Body of pancreas (tissue), 4 donors: Measurements from ENCODE around the gene GALNT9.

ENCODE experiments used
- CTCF ChIP-seq, 7 experiments: fragments of 450-650 bp in 4 of 7; fragments of 200-600 bp in 3 of 7; sonication (generic) in 3 of 7; IDR thresholded peaks; one replicate each; pipeline ENCODE4 v1.5.1; 2016 to 2019; ENCODE audit warnings: antibody characterized with exemption in 7 of 7
- POLR2A ChIP-seq, 3 donors: fragments of 450-650 bp; IDR thresholded peaks; one replicate each; pipeline ENCODE4 v1.6.1; 2016; ENCODE audit warnings: antibody characterized with exemption in 3 of 3, mild to moderate bottlenecking in 2 of 3

GRCh38 chr12:132282031-132282949, 47.1 kb downstream of the GALNT9 start:
- TF ChIP-seq CTCF (IDR thresholded peaks at IDR 0.05) (no peak), POLR2A (IDR thresholded peaks at IDR 0.05) (no peak)
